GM06990 (cell line): ENCODE measurements around the gene TNFRSF4.

Experiments
- DNase-seq: peaks from one replicate; pipeline ENCODE4 v3.0.0-alpha.2; 2011; ENCODE audit not compliant: insufficient read length; ENCODE audit errors: extremely low read depth
- H3K27me3 ChIP-seq: replicated peaks from 2 replicates; pipeline ENCODE4 v1.6.0; 2011; ENCODE audit warnings: low read length; ENCODE audit not compliant: control insufficient read depth, insufficient read depth
- H3K36me3 ChIP-seq: 2 replicates; pipeline ENCODE4 v1.5.1; 2011; ENCODE audit warnings: low read length; ENCODE audit not compliant: control insufficient read depth, insufficient read depth
- H3K4me3 ChIP-seq: replicated peaks from 2 replicates; pipeline ENCODE4 v1.5.1; 2011; ENCODE audit warnings: low read depth, mild to moderate bottlenecking, control low read depth, low read length
- TF ChIP-seq, protein P1 (sequence below): IDR thresholded peaks from 2 replicates; pipeline ENCODE4 v1.5.1; 2011; ENCODE audit warnings: low read length, control low read depth, mild to moderate bottlenecking, inconsistent platforms; ENCODE audit not compliant: insufficient read depth, poor library complexity, severe bottlenecking

Gene TNFRSF4

DNA sequence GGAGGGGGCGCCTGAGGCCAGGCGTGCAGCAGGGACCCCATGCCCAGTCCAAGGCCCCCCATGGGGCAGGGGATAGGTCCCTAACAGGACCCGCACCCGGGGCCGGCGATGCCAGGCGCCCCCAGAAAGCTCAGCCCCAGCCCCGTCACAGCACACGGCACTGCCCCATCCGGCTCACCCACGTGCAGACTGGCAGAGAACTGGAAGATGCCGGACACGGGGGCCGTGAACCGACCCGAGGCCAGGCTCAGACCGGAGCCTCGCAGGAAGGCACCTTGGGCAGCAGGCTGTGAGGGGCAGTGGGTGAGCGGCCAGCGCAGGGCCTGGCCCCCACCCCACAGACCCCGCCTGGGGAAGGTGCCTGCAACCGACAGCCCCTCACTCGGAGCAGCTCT lies 29.3 kb upstream of the TNFRSF4 start:
- no peaks in the 10 kb centered on the region; the same call in 1 of the 2 replicates for H3K27me3 ChIP-seq
- TF ChIP-seq, protein P1, sequence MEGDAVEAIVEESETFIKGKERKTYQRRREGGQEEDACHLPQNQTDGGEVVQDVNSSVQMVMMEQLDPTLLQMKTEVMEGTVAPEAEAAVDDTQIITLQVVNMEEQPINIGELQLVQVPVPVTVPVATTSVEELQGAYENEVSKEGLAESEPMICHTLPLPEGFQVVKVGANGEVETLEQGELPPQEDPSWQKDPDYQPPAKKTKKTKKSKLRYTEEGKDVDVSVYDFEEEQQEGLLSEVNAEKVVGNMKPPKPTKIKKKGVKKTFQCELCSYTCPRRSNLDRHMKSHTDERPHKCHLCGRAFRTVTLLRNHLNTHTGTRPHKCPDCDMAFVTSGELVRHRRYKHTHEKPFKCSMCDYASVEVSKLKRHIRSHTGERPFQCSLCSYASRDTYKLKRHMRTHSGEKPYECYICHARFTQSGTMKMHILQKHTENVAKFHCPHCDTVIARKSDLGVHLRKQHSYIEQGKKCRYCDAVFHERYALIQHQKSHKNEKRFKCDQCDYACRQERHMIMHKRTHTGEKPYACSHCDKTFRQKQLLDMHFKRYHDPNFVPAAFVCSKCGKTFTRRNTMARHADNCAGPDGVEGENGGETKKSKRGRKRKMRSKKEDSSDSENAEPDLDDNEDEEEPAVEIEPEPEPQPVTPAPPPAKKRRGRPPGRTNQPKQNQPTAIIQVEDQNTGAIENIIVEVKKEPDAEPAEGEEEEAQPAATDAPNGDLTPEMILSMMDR = no peak
- no peak for DNase-seq
- no peaks in the 10 kb centered on the region for H3K36me3 ChIP-seq
- H3K4me3 ChIP-seq = no peak overlapping the region

DNA sequence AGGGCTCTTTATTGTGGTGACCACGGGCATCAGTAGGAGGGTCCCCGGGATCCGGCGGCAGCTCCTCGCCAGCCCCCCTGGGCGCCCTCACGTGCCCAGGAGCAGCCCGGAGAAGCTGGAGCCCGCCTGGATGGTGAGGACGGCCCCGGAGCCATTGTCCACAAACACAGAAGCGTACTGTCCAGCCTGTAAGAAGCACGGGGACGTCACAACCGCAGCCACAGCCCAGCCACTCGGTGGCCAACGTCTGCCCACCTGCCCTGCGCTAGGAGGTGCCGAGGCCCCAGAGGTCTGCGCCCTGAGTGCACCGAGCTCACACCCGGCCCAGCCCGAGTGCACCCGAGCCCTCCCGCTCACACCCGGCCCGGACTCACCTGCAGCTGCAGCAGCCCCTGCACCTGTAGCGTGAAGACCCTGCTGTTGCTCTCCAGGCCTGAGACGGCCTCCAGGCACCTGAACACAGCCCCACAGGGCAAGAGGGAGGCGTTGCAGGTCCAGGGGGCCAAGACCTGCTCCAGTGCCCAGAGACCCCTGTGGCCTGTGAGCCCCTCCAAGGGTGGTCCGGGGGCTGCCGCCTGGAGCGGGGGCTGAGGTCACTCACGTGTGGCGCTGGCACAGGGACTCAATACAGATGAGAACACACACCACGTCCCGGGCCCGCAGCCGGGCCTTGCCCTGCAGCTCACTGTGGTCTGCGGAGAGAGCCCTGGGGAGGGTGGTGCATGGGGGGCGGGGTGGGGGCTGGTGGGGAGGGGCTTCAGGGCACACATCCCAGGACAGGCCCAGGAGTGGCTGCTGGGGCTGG lies 28.7 kb upstream of the TNFRSF4 start:
- Histone ChIP-seq H3K4me3 (no peak overlapping the region), H3K36me3 (no peaks in the 10 kb centered on the region), H3K27me3 (no peaks in the 10 kb centered on the region; the same call in 1 of the 2 replicates)
- DNase-seq = no peak
- TF ChIP-seq, protein P1 = no peak

DNA sequence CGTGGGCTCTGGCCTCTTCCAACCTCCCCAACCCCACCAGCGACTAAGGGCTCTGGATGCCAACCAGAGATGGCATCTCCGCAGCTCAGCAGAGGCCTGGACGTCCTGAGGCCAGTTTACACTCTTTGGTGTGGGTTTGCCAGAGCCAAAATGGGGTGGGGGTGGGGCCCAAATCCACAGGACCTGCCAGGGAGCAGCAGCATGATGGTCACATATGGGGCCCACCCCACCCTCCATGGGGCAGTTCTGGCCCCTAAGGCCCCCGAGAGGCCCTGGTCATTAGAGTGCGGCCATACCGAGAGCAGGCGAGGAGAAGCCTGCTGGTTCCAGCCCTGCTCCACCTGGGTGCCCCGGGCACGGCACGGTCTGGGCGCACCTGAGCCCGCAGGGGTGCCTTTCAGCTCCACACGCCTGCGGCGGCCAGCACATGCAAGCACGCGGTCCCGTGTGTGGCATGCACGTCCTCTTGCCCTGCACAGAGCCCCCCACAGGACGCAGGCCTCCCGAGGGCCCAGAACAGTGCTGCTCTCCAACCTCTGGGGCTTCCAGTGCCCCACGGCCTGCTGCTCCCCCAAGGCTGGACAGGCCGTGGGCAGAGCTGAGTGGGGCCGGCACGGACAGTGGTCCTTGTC lies 27.8 kb upstream of the TNFRSF4 start:
- DNase-seq = no peak
- TF ChIP-seq, protein P1 = no peak
- Histone ChIP-seq H3K36me3 (no peaks in the 10 kb centered on the region), H3K4me3 (no peak overlapping the region), H3K27me3 (no peaks in the 10 kb centered on the region; the same call in 1 of the 2 replicates)

DNA sequence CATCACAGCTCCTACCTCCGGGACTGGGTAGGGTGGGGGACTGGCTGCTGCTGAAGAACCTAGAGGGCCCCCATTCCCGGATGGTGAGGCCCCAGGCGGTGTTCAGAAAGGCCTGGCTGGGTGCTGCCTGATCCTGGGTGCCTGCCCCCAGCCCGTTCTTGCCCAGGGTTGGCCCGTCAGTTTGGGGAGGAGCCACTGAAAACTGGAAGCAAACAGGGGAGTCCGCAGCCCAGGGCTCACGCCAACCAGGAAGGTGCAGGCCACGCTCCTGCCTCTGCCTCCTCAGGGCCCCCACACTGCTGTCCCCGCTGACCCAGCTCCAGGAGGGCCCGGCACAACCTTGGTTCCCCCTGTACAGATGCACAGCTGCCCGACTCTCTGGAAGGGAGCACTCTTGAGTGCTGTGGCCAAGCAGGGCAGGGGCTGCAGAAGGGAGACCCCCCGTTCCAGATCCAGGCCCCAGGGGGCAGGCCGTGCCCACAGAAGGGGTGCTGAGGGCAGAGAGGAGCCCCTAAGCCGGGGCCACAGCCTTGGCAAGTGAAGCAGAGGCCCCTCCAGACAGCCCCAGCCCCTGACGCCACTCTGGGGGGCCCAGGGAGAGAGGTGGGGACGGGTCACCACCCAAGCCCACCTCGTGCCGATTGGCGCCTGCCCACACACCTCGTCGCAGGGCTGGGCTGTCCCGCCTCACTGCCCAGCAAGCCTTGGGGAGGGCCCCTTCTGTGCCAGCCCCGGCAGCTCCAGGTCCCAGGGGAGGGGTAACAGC lies 27.1 kb upstream of the TNFRSF4 start:
- Histone ChIP-seq H3K36me3 (no peaks in the 10 kb centered on the region), H3K4me3 (no peak overlapping the region), H3K27me3 (no peaks in the 10 kb centered on the region; the same call in 1 of the 2 replicates)
- TF ChIP-seq, protein P1 = no peak
- DNase-seq = no peak

DNA sequence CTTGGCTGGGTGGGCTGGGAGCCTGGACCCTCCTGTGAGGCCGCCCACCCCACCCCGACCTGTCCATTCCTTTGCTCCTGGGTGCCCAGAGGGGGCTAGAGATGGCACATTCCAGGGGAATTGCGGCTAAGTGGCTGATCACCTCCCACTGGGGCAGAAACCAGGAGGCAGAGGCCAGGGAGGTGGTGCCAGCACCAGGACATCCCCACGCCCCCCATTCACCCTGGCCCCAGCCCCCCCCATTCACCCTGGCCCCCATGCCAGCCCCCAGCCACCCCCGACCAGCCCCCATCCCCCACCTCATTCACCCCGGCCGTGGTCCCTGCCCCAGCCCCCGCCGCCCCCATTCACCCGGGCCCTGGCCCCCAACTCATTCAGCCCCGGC lies 26.4 kb upstream of the TNFRSF4 start:
- Histone ChIP-seq H3K36me3 (no peaks in the 10 kb centered on the region), H3K4me3 (no peak overlapping the region), H3K27me3 (no peaks in the 10 kb centered on the region; the same call in 1 of the 2 replicates)
- TF ChIP-seq, protein P1 = no peak
- DNase-seq = no peak
